Sigmoid colon (tissue), 7 donors: ENCODE measurements around the gene TXLNG. TPM values are rescaled to one million over a fixed set of nuclear protein-coding genes. Genes with fewer than 3 reads are reported as not detected.
A peak's percentile ranks its signal among the peaks of the same experiment; 100 is the strongest.

Source experiments
- DNase-seq: peaks from one replicate; pipeline ENCODE4 v3.0.0-alpha.2; 2019
- H3K27ac ChIP-seq, 4 donors: fragments of 200-600 bp; sonication (generic); one replicate each; pipeline ENCODE4 v1.5.1; 2016 to 2019; ENCODE audit warnings: mild to moderate bottlenecking in 1 of 4
- H3K27me3 ChIP-seq, 3 donors: fragments of 200-600 bp; sonication (generic); one replicate each; pipeline ENCODE4 v1.5.1; 2019; ENCODE audit warnings: mild to moderate bottlenecking in 1 of 3
- H3K36me3 ChIP-seq, 4 donors: fragments of 200-600 bp; sonication (generic); one replicate each; pipeline ENCODE4 v1.5.1; 2016 to 2019
- H3K4me1 ChIP-seq, 4 donors: fragments of 200-600 bp; sonication (generic); one replicate each; pipeline ENCODE4 v1.5.1; 2017 to 2019
- H3K4me3 ChIP-seq, 4 donors: fragments of 200-600 bp; sonication (generic); one replicate each; pipeline ENCODE4 v1.5.1; 2017 to 2019; ENCODE audit warnings: mild to moderate bottlenecking in 2 of 4, moderate library complexity in 1 of 4
- H3K9me3 ChIP-seq, 4 donors: fragments of 200-600 bp in 3 of 4; sonication (generic) in 3 of 4; one replicate each; pipeline versions ENCODE4 v1.5.1 to v1.6.1; 2013 to 2019
- EP300 ChIP-seq, 4 donors: sonication (generic); formaldehyde crosslinking; IDR thresholded peaks; one replicate each; pipeline ENCODE4 v1.6.1; 2017; ENCODE audit warnings: antibody characterized with exemption in 4 of 4
- POLR2A ChIP-seq, 2 donors: fragments of 450-650 bp; IDR thresholded peaks; one replicate each; pipeline ENCODE4 v1.6.1; 2016; ENCODE audit warnings: antibody characterized with exemption in 2 of 2, mild to moderate bottlenecking in 2 of 2, moderate library complexity in 2 of 2
- POLR2AphosphoS5 ChIP-seq, 4 donors: sonication (generic); formaldehyde crosslinking; IDR thresholded peaks; one replicate each; pipeline ENCODE4 v1.6.1; 2017; ENCODE audit warnings: antibody characterized with exemption in 4 of 4
- WGBS, 2 donors: extraction: QIAGEN DNeasy Blood & Tissue Kit; methylation state at CpG; one replicate each; pipeline ENCODE4 v1.1.7; 2013; 5-methylcytosine and 5-hydroxymethylcytosine counted together
- intact Hi-C: fragments of 100-400 bp; cut with DNase I; formaldehyde crosslinking; loops from one replicate; pipeline ENCODE4 v1.15.1; 2023
- polyA plus RNA-seq, 3 donors: library from polyadenylated mRNA; stranded (reverse); fragments of 200-250 nt; gene quantifications; one replicate each; pipeline ENCODE4 v1.2.3, GENCODE V29; 2013
- total RNA-seq, 4 donors: library from RNA; depleted of rRNA; stranded (reverse); fragments of >200 nt; gene quantifications; one replicate each; pipeline ENCODE4 v1.1.0, GENCODE V29; 2016
- TF ChIP-seq, protein P1 (sequence below), 4 experiments: fragments of 450-650 bp in 3 of 4; fragments of 200-600 bp in 1 of 4; IDR thresholded peaks; one replicate each; pipeline ENCODE4 v1.5.1; 2016 to 2019; ENCODE audit warnings: antibody characterized with exemption in 4 of 4, mild to moderate bottlenecking in 3 of 4, moderate library complexity in 2 of 4
- donor health status: healthy with polysubstance abuse.
- donor health status: Bipolar disorder and iron deficiency.
- donor health status: healthy.

The TXLNG gene
- total and polyA plus RNA-seq, 7 donors: 3.9 to 20.1 (median 11.5) TPM

DNA sequence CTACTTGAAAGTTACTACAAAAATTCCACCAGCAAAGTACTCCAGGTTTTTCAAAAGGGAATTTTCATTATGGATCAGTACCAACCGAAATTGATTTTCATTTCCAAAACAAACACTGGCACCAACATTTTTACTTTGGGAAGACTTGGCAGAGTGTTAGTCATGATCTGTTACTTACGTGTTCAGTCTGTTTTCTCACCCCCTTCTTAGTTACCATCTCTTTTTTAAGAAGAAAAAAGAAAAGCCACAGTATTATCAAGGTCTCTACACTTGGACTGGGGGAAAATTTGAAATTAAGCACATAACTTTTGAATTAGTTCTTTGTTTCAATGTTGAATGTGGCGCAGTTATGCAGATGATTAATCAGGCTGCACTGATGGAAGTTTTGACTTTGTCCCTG lies 56.4 kb downstream of the TXLNG start:
- intact Hi-C loops: no loop called here
- TF ChIP-seq, protein P1, sequence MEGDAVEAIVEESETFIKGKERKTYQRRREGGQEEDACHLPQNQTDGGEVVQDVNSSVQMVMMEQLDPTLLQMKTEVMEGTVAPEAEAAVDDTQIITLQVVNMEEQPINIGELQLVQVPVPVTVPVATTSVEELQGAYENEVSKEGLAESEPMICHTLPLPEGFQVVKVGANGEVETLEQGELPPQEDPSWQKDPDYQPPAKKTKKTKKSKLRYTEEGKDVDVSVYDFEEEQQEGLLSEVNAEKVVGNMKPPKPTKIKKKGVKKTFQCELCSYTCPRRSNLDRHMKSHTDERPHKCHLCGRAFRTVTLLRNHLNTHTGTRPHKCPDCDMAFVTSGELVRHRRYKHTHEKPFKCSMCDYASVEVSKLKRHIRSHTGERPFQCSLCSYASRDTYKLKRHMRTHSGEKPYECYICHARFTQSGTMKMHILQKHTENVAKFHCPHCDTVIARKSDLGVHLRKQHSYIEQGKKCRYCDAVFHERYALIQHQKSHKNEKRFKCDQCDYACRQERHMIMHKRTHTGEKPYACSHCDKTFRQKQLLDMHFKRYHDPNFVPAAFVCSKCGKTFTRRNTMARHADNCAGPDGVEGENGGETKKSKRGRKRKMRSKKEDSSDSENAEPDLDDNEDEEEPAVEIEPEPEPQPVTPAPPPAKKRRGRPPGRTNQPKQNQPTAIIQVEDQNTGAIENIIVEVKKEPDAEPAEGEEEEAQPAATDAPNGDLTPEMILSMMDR (IDR thresholded peaks at IDR 0.05): no peak
- TF ChIP-seq EP300 (IDR thresholded peaks at IDR 0.05) (no peak), POLR2A (IDR thresholded peaks at IDR 0.05) (no peak), POLR2AphosphoS5 (IDR thresholded peaks at IDR 0.05) (no peak)

DNA sequence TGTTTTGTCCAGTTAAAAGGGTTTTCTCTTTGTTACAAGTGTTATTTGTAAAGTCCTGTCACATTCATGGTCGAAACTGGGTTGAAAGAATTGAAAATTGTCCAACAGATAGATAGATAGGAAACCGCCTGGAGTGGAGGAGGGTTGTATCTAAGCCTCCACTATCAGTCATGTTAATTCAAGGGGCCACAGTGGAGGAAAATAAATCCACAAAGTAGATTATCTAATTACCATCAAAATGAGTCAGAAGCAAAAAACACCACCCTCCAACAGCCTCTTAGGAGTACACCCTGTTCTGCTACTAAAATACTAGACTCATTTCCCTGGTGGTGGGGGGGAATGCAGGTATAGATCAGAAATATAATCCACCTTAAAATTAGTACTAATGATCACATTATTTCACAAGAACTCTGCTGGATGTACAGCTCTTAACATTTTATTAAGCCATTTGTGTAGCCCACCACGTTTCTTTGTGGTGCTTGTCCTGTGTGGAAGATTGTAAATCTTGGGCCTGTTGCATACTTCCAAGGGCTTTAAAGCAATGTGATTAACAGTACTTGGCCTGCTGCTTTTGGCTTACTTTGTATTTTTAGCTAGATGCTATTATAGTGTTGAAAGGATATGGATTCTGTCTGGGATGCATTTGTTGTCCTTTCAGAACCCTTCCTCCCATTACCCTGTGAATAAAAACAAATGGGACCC lies 57.1 kb downstream of the TXLNG start:
- TF ChIP-seq POLR2AphosphoS5 (IDR thresholded peaks at IDR 0.05) (peak in 1 of 4 donors; percentile 20), EP300 (IDR thresholded peaks at IDR 0.05) (no peak), POLR2A (IDR thresholded peaks at IDR 0.05) (no peak)
- TF ChIP-seq, protein P1 (IDR thresholded peaks at IDR 0.05): no peak
- Histone ChIP-seq H3K4me1 (peaks cover 0 to 28% (median 5%) of the 10 kb centered on the region in 4 donors), H3K27me3 (no peaks in the 10 kb centered on the region), H3K9me3 (no peaks in the 10 kb centered on the region), H3K36me3 (peaks cover 0 to 41% (median 4%) of the 10 kb centered on the region in 4 donors), H3K4me3 (no peak overlapping the region), H3K27ac (peak overlapping the region; percentile 12 to 56 (median 21))
- no peak for DNase-seq
- WGBS, 2 donors: 76 to 78% methylated on average over 3 of the region's 3 CpGs
- intact Hi-C loops: no loop called here

More for the DNA sequence above, 56.4 kb downstream of the TXLNG start:
- no peak overlapping the region for H3K4me3 ChIP-seq
- H3K4me1 ChIP-seq: peaks cover 0 to 33% (median 5%) of the 10 kb centered on the region in 4 donors
- H3K27me3 ChIP-seq: no peaks in the 10 kb centered on the region
- no peak for DNase-seq
- WGBS, 2 donors: 83 to 88% methylated on average over 3 of the region's 3 CpGs
- peaks cover 0 to 39% (median 4%) of the 10 kb centered on the region in 4 donors for H3K36me3 ChIP-seq
- H3K27ac ChIP-seq: peak overlapping the region in 3 of 4 donors; percentile 17 to 56 (median 25)
- H3K9me3 ChIP-seq: no peaks in the 10 kb centered on the region

DNA sequence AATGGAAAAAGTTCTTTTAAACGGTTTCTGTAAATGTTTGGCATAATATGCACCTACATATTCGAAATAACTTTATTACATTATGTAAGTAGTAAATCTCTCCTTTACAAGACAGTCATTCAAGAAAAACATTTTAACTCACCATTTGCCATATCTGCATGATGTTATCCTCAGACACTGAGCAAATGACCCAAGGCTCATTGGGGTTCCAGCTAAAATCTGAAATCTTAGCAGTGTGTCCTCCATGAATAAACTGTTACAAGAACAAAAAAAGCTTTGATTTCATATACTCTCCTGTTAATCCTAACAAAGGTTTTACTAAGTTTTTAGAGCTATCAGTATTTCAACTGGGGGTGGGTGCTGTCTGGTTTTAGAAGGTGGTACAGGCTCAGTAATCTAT lies 59.4 kb downstream of the TXLNG start:
- Histone ChIP-seq H3K27me3 (no peaks in the 10 kb centered on the region), H3K4me1 (peaks cover 0 to 22% (median 0%) of the 10 kb centered on the region in 4 donors), H3K9me3 (no peaks in the 10 kb centered on the region), H3K4me3 (no peak overlapping the region), H3K27ac (no peak overlapping the region), H3K36me3 (peaks cover 0 to 41% (median 4%) of the 10 kb centered on the region in 4 donors)
- DNase-seq: no peak
- intact Hi-C loops: loop anchor here (2.0 kb wide), 1 partner anchor 19 kb away; no protein-coding TSS in a partner anchor
- WGBS, 2 donors: 28 to 61% methylated on average over 2 of the region's 2 CpGs
- TF ChIP-seq POLR2AphosphoS5 (IDR thresholded peaks at IDR 0.05) (no peak), EP300 (IDR thresholded peaks at IDR 0.05) (no peak), POLR2A (IDR thresholded peaks at IDR 0.05) (no peak)
- TF ChIP-seq, protein P1 (IDR thresholded peaks at IDR 0.05): no peak

DNA sequence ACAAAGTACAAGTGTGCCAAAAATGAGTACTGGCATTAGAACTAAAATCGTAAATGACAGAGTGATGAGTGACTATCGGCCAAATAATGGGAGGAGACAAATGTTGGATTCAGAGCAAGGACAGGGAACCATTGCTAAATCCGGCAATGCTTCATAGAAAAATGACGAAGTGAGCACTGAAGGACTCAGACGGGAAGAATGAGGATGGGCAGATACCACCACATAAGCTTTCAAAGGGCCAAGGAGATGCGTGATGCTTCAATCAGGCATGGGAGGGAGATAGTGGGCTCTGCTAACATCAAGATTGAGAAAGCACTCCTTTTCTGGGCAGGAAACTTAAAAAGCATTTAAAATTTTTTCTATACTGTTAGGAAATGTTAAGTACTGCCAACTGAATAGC lies 62.3 kb downstream of the TXLNG start:
- Histone ChIP-seq H3K4me3 (no peak overlapping the region), H3K36me3 (peaks cover 0 to 54% (median 4%) of the 10 kb centered on the region in 4 donors), H3K4me1 (peaks cover 0 to 10% (median 0%) of the 10 kb centered on the region in 4 donors), H3K9me3 (no peaks in the 10 kb centered on the region), H3K27me3 (no peaks in the 10 kb centered on the region), H3K27ac (peak overlapping the region in 1 of 4 donors; percentile 31)
- no peak for DNase-seq
- intact Hi-C loops: no loop called here
- 80 to 87% methylated on average over 6 of the region's 6 CpGs for WGBS, 2 donors
- TF ChIP-seq EP300 (IDR thresholded peaks at IDR 0.05) (no peak), POLR2A (IDR thresholded peaks at IDR 0.05) (no peak), POLR2AphosphoS5 (IDR thresholded peaks at IDR 0.05) (no peak)
- TF ChIP-seq, protein P1 (IDR thresholded peaks at IDR 0.05): no peak
